Effector CD8-positive, alpha-beta T cell (primary cell): ENCODE results near the gene SNTG2.
"Not testable (repeated sequence)": the region's sequence is repeated elsewhere in the genome, so short reads cannot be mapped to it uniquely, and the experiment has no call there.

ENCODE experiments used
- DNase-seq: peaks from one replicate; lab custom pipeline; 2025; lab: John Stamatoyannopoulos, UW

The SNTG2 gene

DNA sequence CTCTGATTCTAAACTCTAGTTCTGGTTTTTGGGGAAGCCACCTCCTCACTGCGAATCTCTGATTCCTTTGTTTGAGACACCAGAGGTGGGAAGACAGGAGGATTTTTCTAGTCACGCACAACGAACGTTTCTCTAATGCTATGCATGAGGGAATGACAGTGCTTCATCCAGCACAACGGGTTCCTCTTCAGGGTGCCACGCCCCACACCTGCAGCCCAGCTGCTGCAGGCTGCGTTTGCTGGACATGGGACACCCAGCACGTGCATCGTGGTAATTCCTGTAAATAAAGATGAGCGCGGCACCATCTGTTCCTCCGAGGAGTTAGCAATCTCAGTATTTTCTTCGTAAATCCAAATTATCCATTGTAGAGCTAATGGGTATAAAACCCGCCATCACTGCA is 425.1 kb downstream of the SNTG2 start:
- DNase-seq: no peak

DNA sequence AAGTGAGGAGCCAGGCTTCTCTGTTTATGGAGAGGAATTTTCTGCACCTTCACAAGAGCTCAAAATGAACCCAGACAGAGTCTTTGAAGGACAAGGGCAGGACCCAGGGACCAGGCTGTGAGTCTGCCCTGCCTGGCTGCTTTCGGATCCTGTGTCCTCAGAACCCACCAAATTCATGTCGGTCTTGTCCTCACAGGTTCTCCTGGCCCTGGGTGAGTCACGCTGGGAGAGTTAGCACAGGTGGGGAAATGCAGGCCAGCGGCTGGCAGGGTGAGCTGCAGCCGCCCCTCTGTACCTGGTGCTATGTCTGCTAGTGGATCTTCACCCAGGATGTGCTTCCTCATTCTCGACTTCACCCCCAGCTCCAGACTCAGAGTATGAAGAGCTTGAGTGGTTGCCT is 426.8 kb downstream of the SNTG2 start:
- no peak for DNase-seq

DNA sequence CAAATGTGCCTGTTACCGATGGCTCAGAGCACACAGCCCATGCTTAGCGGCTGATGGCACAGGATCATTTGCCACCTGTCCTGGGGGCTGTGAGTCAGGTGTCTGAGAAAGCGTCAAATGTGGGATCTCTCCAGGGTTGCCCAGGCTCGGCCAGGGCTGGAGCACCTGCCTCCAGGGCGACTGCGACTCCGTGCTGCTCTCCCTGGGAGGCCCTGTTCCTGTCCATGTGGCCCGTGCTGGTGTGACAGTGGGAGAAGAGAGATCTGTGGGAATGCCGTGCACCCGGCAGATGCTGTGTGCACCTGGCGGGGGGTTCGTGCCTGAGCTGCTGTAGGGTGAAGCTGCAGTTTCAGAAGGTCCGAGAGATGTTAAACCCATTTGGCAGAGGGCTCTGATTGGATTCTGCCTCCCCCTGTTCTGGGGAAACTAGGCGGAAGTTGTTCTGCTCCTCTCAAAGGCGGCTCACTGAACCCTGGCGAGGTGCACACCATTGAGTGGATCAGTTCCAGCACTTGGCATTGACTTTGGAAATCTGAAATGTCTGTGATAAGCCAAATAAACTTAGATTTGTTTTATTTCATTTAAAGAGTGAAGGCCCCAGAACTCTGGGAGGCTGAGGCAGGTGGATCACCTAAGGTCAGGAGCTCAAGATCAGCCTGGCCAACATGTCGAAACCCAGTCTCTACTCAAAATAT is 428.0 kb downstream of the SNTG2 start:
- DNase-seq: no peak

DNA sequence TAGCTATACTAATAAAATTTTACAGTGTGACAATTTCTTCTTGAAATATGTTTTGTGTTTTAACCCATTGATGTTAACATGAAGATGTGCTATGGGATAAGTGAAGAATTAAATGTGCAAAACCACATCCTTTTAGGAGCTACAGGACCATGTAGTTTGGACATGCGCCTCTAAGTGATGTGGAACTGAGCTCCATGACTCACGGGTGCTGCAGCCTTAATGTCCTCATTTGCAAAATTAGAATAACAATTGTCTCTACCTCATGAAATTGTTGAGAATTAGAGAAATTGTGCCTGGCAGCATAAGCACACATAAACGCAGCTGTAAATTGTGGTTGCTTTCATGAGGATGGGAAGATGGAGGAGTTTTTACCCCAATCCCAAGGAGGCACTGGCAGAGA is 431.0 kb downstream of the SNTG2 start:
- DNase-seq: no peak

DNA sequence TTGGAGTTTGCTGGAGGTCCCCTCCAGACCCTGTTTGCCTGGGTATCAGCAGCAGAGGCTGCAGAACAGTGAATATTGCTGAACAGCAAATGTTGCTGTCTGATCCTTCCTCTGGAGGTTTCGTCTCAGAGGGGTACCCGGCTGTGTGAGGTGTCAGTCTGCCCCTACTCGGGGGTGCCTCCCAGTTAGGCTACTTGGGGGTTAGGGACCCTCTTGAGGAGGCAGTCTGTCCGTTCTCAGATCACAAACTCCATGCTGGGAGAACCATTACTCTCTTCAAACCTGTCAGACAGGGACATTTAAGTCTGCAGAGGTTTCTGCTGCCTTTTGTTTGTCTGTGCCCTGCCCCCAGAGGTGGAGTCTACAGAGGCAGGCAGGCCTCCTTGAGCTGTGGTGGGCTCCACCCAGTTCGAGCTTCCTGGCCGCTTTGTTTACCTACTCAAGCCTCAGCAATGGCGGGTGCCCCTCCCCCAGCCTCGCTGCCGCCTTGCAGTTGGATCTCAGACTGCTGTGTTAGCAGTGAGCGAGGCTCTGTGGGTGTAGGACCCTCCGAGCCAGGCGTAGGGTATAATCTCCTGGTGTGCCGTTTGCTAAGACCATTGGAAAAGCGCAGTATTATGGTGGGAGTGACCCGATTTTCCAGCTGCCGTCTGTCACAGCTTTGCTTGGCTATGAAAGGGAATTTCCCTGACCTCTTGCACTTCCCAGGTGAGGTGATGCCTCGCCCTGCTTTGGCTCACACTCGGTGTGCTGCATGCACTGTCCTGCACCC is 437.5 kb downstream of the SNTG2 start:
- DNase-seq: not testable (repeated sequence)

DNA sequence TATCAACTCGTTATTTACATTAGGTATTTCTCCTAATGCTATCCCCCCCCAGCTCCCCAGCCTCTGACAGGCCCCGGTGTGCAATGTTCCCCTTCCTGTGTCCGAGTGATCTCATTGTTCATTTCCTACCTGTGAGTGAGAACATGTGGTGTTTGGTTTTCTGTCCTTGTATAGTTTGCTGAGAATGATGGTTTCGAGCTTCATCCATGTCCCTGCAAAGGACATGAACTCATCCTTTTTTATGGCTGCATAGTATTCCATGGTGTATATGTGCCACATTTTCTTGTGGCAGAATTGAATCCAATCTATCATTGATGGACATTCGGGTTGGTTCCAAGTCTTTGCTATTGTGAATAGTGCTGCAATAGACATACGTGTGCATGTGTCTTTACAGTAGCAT is 439.5 kb downstream of the SNTG2 start:
- DNase-seq: not testable (repeated sequence)

DNA sequence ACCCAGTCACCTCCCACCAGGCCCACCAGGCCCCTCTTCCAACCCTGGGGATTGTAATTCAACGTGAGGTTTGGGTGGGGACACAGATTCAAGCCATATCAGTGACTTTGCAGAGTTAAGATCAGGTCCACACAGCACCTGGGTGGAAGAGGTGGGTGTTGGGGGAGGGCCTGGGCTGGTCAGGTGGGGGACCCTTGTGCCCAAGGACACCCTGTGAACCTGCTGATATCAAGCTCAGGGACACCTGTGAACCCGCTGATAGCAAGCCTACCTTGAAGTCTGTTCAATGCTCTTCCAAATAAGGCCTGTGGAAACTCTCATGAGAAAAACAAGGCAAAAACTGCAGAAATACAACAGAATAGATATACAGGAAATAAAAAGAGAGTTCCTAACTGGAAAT is 442.7 kb downstream of the SNTG2 start:
- no peak for DNase-seq

DNA sequence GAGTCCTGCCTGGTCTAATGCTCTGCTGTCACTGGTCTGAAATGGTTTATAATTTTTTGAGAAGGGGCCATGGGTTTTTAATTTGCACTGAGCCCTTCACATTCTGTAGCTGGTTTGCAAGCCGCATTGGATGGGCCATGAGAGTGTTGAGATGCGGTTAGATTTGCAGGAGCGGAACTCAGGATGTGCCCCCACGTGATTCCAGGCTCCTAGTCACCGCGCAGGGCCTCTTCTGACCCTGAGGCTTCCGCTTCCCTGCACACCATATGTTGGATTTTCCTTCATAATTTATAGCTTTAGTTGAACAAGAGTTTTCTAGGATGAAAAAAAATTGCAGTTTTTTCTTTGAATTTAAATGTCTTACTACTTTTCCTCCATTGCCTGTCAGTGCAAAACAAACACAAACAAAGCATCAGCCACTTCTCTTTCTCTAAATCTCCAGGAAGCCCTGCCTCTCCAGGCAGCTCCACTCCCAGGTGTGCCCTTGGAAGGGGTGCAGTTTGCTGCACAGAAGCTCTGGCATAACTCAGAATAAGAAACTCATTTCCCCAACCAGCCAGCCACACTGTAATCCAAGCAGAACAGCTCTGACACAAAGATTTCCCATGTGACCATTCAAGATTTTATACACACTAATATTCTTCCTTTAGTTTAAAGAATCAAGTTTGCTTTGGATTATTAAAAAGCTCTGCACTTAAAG is 444.2 kb downstream of the SNTG2 start:
- no peak for DNase-seq

DNA sequence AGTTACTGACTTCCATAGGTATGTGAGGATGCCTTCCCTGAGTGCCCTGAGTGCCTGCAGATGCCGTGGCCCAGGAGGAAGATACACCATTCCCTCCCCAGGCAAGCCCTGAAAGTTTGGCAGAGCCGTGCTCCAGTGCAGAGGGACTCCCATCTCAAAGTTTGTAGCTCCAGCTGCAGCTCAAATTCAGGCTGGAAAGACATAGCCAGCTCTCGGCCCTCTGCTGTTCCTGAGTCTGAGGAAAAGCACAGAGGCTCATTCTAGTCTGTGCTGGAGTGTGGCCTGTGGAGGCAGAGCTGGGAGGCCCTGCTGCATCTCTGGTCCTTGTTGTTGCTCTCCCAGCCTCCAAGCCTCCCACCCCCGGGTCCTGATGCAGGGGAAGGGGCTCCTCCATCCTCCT is 446.7 kb downstream of the SNTG2 start:
- DNase-seq: no peak

DNA sequence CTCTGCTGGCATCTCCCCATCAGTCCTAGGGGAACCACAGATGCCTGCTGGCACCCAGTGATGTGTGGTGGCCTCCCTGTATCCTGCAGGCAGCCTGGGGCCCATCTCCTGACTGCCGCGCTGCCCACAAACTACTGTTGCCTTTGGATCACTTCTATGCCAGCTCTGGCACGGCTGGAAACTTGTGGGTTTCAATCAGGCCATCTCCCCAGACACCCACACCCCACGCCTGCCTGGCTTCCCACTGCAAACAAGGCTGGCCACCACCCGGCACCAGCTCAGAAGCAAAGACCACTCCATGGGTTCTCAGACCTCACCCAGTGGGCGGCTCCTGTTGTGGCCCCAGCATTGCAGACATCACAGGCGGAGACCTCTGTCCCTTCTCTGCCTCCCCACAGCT is 447.5 kb downstream of the SNTG2 start:
- no peak for DNase-seq

DNA sequence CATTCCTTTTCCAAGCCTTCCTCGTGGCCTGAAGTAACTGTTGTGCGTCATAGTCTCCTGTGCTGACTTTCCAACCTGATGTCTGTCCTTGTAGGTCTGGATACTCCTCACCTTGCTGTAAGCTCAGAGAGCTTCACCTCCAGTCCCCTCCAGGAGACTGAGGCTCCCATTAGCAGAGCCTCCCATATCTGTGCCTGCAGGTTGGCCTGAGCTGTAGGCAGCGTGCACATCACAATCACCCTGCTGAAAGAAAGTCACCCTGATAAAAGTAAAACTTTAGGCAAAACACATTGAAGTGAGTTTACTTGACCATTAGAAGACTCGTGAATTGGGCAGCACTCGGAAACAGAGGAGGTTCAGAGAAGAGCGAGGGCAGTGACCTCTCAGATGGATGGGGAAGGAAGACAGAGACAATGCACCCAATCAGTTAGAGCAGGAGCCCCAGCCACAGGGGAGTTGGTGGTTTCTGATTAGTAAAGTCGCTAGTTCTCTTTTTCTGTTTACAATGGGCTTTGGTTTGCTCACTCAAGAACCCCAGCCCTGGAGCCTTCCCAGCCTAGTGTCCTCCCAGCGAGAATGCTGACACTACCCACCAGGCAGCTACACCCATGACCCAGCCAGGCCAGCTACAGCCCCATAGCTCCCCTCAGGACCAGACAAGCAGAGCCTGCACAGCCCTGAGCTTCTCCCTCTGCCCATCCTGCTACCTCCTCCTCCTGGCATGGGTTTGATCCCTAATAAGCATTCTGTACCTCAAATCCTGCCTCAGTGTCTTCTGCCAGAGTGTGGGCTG is 450.5 kb downstream of the SNTG2 start:
- no peak for DNase-seq

DNA sequence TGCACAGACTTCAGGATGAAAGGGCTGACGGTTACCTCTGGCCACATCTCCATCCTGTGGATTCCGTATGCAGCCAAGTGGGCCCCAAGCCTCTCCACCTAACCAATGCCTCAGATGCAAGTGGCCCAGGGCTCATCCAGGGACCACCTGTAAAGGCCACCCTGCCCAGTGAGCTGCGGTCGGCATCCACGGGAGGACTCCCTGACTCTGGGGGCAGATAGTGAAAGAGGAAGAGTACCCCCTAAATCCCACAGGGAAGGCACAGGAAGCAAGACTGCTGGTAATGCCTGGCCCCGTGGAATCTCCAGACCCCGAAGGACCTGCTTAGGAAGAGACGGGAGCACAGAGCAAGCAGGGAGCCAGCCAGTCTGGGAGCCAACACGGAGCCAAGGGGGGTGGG is 451.4 kb downstream of the SNTG2 start:
- DNase-seq: no peak

DNA sequence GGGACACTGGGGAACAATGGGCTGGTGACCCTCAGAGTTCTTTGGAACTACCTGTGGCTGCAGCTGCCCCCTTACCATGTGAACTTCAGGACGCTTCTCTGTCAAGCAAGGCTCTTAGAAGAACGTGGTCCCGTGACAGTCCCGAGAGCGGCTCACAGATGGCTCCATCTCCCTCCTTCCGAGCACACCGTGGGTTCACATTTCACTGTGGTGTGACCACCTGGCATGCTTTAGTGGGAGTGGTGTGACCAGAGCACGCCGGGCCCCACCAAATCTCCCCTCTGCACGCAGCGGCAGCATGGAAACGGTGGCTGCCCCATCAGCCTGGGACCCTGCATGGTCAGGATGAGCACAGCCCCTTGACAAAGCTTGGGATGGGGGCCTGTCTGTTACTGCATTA is 452.9 kb downstream of the SNTG2 start:
- DNase-seq: no peak

DNA sequence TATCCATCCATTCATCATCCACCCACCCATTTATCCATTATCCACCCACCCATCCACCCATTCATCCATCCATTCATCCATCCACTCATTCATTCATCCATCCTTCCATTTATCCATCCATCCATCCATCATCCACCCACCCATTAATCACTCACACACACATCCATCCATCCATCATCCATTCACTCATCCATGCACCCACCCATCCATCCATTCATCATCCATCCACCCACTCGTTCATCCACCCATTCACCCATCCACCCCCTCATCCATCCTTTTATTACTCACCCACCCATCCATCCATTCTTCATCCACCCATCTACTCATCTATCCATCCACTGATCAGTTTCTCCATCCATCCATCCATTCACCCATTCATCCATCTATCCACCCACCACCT is 454.5 kb downstream of the SNTG2 start:
- DNase-seq: no peak

DNA sequence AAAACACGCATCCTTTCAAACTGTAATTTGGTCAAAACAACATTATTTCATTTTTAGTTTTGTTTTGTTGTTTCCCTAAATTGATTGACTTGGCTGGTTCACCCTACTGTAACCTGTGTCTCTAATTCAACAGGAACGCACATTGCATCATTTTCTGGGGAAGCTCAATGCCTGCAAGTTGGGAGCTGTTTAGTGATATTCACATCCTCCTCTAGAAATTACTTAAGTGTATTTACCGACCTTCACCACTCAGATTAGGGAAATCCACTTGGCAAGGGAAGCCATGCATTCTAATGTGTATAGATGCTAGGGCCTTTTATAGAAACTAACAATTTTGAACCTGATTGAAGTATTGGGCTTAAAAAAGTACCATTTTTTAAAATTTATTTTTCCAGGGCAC is 455.3 kb downstream of the SNTG2 start:
- DNase-seq: no peak

DNA sequence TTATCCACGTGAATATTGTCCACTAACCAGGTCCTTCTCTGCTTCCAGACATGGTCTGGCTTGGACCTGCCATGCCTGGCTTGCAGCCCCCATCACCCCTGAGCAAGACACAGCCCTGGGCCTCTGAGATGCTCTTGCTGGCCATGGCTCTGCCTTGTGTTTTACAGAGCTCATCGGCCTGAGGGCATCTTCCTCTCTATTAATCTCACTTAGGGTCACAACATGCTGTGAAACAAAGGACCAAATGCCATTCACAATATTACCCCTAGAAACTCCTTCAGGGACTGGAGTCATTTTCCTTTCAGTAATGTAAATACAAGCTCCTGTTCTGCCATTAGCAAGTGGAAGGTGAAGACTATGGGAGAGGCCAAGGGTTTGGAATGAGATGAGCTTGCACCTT is 455.8 kb downstream of the SNTG2 start:
- no peak for DNase-seq

DNA sequence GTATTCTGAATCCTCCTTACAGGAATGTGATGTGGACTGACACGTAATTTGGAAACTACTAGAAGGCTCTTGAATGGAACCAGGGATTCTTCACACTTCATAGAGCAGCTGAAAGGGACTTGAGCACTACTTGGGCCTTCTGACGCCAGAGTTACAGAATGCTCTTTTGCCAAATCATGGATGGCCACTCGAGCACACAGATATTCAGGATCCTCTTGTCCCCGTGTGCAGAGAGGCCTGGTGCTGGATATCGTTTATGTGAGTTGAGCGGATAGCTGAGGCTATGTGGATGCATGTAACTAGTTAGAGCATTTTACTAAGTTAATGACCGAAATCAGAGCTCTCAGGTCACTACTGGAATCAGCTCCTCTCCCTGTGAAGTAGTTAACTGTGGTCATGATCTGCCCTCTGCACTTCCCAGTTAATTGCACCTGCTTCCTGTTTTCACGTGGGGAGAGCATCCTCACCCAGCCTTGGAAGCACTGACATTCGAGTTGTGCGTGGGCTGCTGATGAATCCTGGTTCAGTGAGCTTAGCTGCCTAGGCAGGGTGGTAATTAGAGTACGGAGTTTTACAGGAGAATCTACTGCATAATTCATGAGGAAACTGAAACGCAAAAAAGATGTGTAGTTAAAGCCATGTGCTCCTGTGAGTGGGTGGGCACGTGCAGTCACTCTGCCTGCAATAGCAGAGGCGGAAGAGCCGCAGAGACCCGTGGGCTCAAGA is 457.5 kb downstream of the SNTG2 start:
- no peak for DNase-seq

DNA sequence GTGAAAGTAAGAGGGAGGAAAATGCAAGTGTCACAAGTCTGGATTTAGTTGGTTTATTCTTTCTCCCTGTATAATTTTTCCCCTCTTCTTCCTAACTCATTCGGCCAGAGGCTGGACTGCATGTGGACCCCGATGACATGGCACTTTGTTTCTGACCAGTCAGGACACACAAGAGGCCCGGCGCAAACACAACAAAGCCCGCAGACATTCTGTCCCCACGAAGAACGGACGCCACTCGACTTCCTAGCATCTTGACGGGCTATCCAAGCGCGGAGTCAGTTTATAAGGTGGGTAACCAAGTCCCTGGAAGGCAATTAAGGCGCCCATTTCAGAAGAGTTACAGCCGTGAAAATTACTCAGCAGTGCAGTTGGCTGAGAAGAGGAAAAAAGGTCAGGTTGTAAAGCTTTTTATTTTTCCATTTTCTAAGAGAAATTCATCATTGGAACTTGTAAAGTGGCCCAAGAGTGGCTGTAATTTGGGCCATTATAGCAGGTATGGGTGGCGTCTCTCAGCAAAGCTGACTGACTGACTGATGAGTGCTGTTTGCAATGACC is 462.6 kb downstream of the SNTG2 start, which contains the start of gene TPO:
Gene TPO (plus strand): TSS at position 308 of the 555 bp plus-strand sequence. CDS start 946 bp downstream, outside the sequence.
- no peak for DNase-seq

DNA sequence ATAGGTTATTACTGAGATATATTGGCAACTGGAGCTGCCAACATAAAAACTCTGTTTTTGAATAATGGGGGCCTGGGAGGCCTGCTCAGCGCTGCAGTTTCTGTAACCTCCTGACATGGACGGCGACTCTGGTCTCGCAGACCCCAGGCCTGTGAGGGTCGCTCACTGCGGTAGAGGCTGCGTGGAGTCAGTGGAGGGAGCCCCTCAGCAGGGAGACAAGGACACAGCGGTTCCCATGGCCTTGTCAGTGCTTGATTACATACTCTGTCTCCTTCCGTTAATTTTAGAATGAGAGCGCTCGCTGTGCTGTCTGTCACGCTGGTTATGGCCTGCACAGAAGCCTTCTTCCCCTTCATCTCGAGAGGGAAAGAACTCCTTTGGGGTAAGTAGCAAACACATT is 463.5 kb downstream of the SNTG2 start:
- DNase-seq: no peak

DNA sequence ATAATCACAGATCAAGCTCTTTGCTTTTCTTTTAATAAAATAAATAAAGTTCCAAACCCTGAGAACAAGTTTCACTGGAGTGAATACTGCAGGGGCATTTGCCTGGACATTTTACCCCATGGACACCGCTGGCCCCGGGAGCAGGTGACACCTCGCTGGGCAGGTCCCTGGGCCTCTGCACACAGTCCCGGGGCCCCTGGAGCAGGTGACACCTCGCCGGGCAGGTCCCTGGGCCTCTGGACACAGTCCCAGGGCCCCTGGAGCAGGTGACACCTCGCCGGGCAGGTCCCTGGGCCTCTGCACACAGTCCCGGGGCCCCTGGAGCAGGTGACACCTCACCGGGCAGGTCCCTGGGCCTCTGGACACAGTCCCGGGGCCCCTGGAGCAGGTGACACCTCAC is 464.3 kb downstream of the SNTG2 start:
- not testable (repeated sequence) for DNase-seq

DNA sequence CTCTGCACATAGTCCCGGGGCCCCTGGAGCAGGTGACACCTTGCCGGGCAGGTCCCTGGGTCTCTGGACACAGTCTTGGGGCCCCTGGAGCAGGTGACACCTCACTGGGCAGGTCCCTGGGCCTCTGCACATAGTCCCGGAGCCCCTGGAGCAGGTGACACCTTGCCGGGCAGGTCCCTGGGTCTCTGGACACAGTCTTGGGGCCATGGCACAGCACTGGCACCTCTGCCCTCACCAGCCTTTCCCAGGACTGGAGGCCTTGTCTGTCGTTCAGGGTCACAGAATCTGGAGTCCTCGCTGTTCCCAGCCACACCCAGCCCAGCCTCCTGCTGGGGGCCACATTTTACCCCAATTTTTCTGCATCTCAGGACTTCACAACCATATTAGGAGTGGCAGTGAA is 464.9 kb downstream of the SNTG2 start:
- no peak for DNase-seq
